GM19023 (cell line): ENCODE data around the gene ARHGEF39.

ENCODE experiments used
- ATAC-seq: cut with Tn5 transposase; IDR thresholded peaks from one replicate; pipeline ENCODE4 v1.9.1; 2021; ENCODE audit warnings: mild to moderate bottlenecking, moderate library complexity; ENCODE audit not compliant: unreplicated experiment

The ARHGEF39 gene

GRCh38 chr9:35664531-35665470, at the start of gene ARHGEF39:
TSS of gene ARHGEF39 (minus strand) at chr9:35665195. CDS start at chr9:35665169, 26 bp downstream.
- ATAC-seq, result peak; percentile 64

GRCh38 chr9:35714123-35714522, 49.1 kb upstream of the ARHGEF39 start:
- no peak for ATAC-seq

- ATAC-seq, result no peak
Observed at GRCh38 chr9:35713578-35713977, 48.6 kb upstream of the ARHGEF39 start.

- ATAC-seq, result no peak
Observed at GRCh38 chr9:35712762-35713400, 47.9 kb upstream of the ARHGEF39 start.

GRCh38 chr9:35711501-35712428, 46.8 kb upstream of the ARHGEF39 start:
- no peak for ATAC-seq

GRCh38 chr9:35710818-35711500, 46.0 kb upstream of the ARHGEF39 start:
- ATAC-seq, result no peak

- ATAC-seq, result no peak
Observed at GRCh38 chr9:35708146-35708545, 43.2 kb upstream of the ARHGEF39 start.

- no peak for ATAC-seq
Observed at GRCh38 chr9:35706951-35707350, 42.0 kb upstream of the ARHGEF39 start.

GRCh38 chr9:35705836-35706430, 40.9 kb upstream of the ARHGEF39 start:
- ATAC-seq, result no peak

- no peak for ATAC-seq
Observed at GRCh38 chr9:35705372-35705771, 40.4 kb upstream of the ARHGEF39 start.

- ATAC-seq, result no peak
Observed at GRCh38 chr9:35703906-35704672, 39.1 kb upstream of the ARHGEF39 start.

GRCh38 chr9:35702696-35703095, 37.7 kb upstream of the ARHGEF39 start:
- no peak for ATAC-seq

- no peak for ATAC-seq
Observed at GRCh38 chr9:35700942-35701341, 35.9 kb upstream of the ARHGEF39 start.

- ATAC-seq, result no peak
Observed at GRCh38 chr9:35700031-35700430, 35.0 kb upstream of the ARHGEF39 start.

- ATAC-seq, result no peak
Observed at GRCh38 chr9:35698231-35698630, 33.2 kb upstream of the ARHGEF39 start.

- no peak for ATAC-seq
Observed at GRCh38 chr9:35697486-35697885, 32.5 kb upstream of the ARHGEF39 start.

- peak; percentile 73 for ATAC-seq
Observed at GRCh38 chr9:35696520-35697215, 31.7 kb upstream of the ARHGEF39 start.

GRCh38 chr9:35695943-35696401, 31.0 kb upstream of the ARHGEF39 start:
- no peak for ATAC-seq
